Astrocyte (in vitro differentiated cells and primary cell): ENCODE results near the gene ARMCX4.

Experiments
- EZH2 ChIP-seq: IDR thresholded peaks from 2 replicates; pipeline ENCODE4 v1.6.1; 2012; ENCODE audit warnings: mild to moderate bottlenecking, low read length, inconsistent platforms; ENCODE audit not compliant: insufficient read depth
- TF ChIP-seq, protein P1 (sequence below): IDR thresholded peaks from 2 replicates; pipeline ENCODE4 v1.5.1; 2011; ENCODE audit warnings: low read depth, mild to moderate bottlenecking, inconsistent platforms, low read length, moderate library complexity; ENCODE audit not compliant: insufficient read depth

DNA sequence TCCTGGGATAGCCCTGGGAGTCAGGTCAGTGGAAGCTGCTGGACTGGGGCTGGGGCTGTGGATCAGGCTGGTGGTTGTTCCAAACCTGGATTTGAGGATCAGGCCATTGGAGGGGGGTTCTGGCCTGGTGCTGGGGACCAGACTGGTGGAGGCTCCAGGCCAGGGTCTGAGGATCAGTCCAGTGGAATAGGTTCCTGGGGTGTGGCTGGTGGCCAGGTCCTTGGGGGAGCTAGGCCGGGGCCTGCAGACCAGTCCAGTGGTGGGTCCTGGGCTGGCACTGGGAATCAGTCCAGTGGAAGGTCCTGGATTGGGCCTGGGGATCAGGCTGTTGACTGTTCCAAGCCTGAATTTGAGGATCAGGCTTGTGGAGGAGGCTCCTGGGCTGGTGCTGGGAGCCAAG lies 8.0 kb downstream of the ARMCX4 start:
- TF ChIP-seq, protein P1, sequence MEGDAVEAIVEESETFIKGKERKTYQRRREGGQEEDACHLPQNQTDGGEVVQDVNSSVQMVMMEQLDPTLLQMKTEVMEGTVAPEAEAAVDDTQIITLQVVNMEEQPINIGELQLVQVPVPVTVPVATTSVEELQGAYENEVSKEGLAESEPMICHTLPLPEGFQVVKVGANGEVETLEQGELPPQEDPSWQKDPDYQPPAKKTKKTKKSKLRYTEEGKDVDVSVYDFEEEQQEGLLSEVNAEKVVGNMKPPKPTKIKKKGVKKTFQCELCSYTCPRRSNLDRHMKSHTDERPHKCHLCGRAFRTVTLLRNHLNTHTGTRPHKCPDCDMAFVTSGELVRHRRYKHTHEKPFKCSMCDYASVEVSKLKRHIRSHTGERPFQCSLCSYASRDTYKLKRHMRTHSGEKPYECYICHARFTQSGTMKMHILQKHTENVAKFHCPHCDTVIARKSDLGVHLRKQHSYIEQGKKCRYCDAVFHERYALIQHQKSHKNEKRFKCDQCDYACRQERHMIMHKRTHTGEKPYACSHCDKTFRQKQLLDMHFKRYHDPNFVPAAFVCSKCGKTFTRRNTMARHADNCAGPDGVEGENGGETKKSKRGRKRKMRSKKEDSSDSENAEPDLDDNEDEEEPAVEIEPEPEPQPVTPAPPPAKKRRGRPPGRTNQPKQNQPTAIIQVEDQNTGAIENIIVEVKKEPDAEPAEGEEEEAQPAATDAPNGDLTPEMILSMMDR = no peak
- no peak for TF ChIP-seq EZH2
